OCI-LY3 (cell line): ENCODE results near the gene C16orf74.

Experiments
- H2AFZ ChIP-seq: fragments of 200-600, 300-600 bp; shearing (Covaris generic); 2 replicates; pipeline ENCODE4 v1.6.0; 2014; ENCODE audit warnings: antibody characterized with exemption, low read depth, low read length
- H3K27ac ChIP-seq: fragments of 200-600, 300-600 bp; sonication (generic); 2 replicates; pipeline ENCODE4 v1.5.1; 2014; ENCODE audit warnings: mild to moderate bottlenecking, low read length, moderate library complexity, mixed read lengths
- H3K27me3 ChIP-seq: fragments of 200-600, 300-600 bp; sonication (generic); 2 replicates; pipeline ENCODE4 v1.6.1; 2014; ENCODE audit warnings: low read depth, low read length, mixed read lengths
- H3K36me3 ChIP-seq: fragments of 200-600, 300-600 bp; sonication (generic); replicated peaks from 2 replicates; pipeline ENCODE3; 2014; ENCODE audit warnings: low read depth, low read length, mixed read lengths
- H3K4me1 ChIP-seq: fragments of 300-600, 200-600 bp; sonication (generic); 2 replicates; pipeline ENCODE4 v1.6.1; 2014; ENCODE audit warnings: low read length, mixed read lengths
- H3K4me2 ChIP-seq: fragments of 200-600, 300-600 bp; sonication (generic); 2 replicates; pipeline ENCODE4 v1.6.1; 2014; ENCODE audit warnings: low read length, mixed read lengths
- H3K4me3 ChIP-seq: fragments of 300-600, 200-600 bp; sonication (generic); 2 replicates; pipeline ENCODE4 v1.5.1; 2014; ENCODE audit warnings: antibody characterized with exemption, mild to moderate bottlenecking, low read length, moderate library complexity
- H3K79me2 ChIP-seq: fragments of 300-600, 200-600 bp; shearing (Covaris generic); 2 replicates; pipeline ENCODE4 v1.6.1; 2014; ENCODE audit warnings: mild to moderate bottlenecking, low read length, mixed read lengths
- H3K9ac ChIP-seq: fragments of 300-600, 200-600 bp; shearing (Covaris generic); 2 replicates; pipeline ENCODE4 v1.6.0; 2014; ENCODE audit warnings: mild to moderate bottlenecking, low read length, moderate library complexity
- H3K9me3 ChIP-seq: fragments of 200-600, 300-600 bp; shearing (Covaris generic); 2 replicates; pipeline ENCODE4 v1.6.1; 2014; ENCODE audit warnings: low read length, mixed read lengths; ENCODE audit not compliant: insufficient read depth
- H4K20me1 ChIP-seq: fragments of 200-600, 300-600 bp; sonication (generic); 2 replicates; pipeline ENCODE4 v1.6.1; 2016; ENCODE audit warnings: low read length, mixed read lengths; ENCODE audit not compliant: insufficient read depth
- CTCF ChIP-seq: fragments of 200-600, 300-600 bp; sonication (generic); IDR thresholded peaks from 2 replicates; pipeline ENCODE4 v1.5.1; 2014; ENCODE audit warnings: antibody characterized with exemption, low read length, low read depth
- EZH2phosphoT487 ChIP-seq: fragments of 200-600 bp; shearing (Covaris generic); IDR thresholded peaks from 2 replicates; pipeline ENCODE4 v1.6.1; 2018; ENCODE audit warnings: antibody characterized with exemption, mixed run types, low read depth

Gene C16orf74

GRCh38 chr16:85749771-85750145 is 1.1 kb downstream of the C16orf74 start:
- Histone ChIP-seq H2AFZ (no peak overlapping the region), H3K79me2 (no peaks in the 10 kb centered on the region), H4K20me1 (0 out of 2 replicates have a peak, but pooled peaks cover 9% of the 10 kb centered on the region), H3K9me3 (no peaks in the 10 kb centered on the region), H3K27me3 (peaks cover 66% of the 10 kb centered on the region), H3K9ac (no peak overlapping the region), H3K4me1 (peaks cover 34% of the 10 kb centered on the region), H3K4me2 (no peak overlapping the region), H3K4me3 (no peak overlapping the region), H3K36me3 (no peaks in the 10 kb centered on the region), H3K27ac (no peak overlapping the region)
- TF ChIP-seq CTCF: no peak
- no peak for TF ChIP-seq EZH2phosphoT487

- Histone ChIP-seq H4K20me1 (0 out of 2 replicates have a peak, but pooled peaks cover 2% of the 10 kb centered on the region), H3K9me3 (no peaks in the 10 kb centered on the region), H3K36me3 (no peaks in the 10 kb centered on the region), H3K27ac (no peak overlapping the region), H3K4me1 (peaks cover 11% of the 10 kb centered on the region; the same call in 1 of the 2 replicates), H3K9ac (no peak overlapping the region), H3K4me3 (no peak overlapping the region), H3K4me2 (no peak overlapping the region), H3K79me2 (no peaks in the 10 kb centered on the region), H2AFZ (no peak overlapping the region), H3K27me3 (peaks cover 41% of the 10 kb centered on the region)
- TF ChIP-seq EZH2phosphoT487 (no peak), CTCF (no peak)
Observed at GRCh38 chr16:85746460-85747215, 4.3 kb downstream of the C16orf74 start.

GRCh38 chr16:85738923-85739715 is 11.8 kb downstream of the C16orf74 start:
- Histone ChIP-seq H3K9me3 (no peaks in the 10 kb centered on the region), H3K79me2 (no peaks in the 10 kb centered on the region), H3K27me3 (peaks cover 19% of the 10 kb centered on the region), H3K9ac (no peak overlapping the region), H3K4me1 (no peaks in the 10 kb centered on the region), H3K27ac (no peak overlapping the region), H2AFZ (no peak overlapping the region), H3K36me3 (no peaks in the 10 kb centered on the region), H4K20me1 (no peaks in the 10 kb centered on the region), H3K4me3 (no peak overlapping the region), H3K4me2 (no peak overlapping the region)
- TF ChIP-seq CTCF (no peak), EZH2phosphoT487 (no peak)

- no peak overlapping the region for H3K27ac ChIP-seq
- no peak overlapping the region for H2AFZ ChIP-seq
- H3K9ac ChIP-seq: no peak overlapping the region
- H3K79me2 ChIP-seq: no peaks in the 10 kb centered on the region
- H3K27me3 ChIP-seq: peaks cover 13% of the 10 kb centered on the region; the same call in 1 of the 2 replicates
- no peaks in the 10 kb centered on the region for H4K20me1 ChIP-seq
- H3K4me1 ChIP-seq: no peaks in the 10 kb centered on the region
- no peak overlapping the region for H3K4me2 ChIP-seq
- no peaks in the 10 kb centered on the region for H3K36me3 ChIP-seq
- H3K4me3 ChIP-seq: no peak overlapping the region
- no peak for TF ChIP-seq EZH2phosphoT487
- TF ChIP-seq CTCF: no peak
- no peaks in the 10 kb centered on the region for H3K9me3 ChIP-seq
Observed at GRCh38 chr16:85736921-85737320, 14.0 kb downstream of the C16orf74 start.
